ENCODE measurements around the gene OAS2.

DNA sequence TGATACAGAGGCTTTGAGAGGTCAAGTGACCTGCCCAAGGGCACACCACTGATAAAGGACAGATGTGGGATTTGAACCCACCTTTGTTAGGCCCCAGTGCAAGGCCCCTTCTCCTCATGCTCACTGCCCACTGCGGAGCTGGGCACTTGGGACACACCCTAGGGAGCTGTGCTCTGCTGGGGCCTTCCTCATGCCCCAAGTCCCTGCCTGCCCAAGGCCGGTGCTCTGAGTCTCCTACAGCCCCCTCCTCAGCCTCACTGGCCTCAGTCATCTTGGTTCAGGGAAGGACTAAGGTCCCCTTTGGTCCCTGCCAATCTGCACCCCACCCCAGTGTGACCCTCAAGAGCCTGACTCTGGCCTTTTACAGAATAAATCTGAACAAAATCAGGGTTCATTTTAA, 48.0 kb upstream of the OAS2 start:
- TF ChIP-seq POLR2A (IDR thresholded peaks at IDR 0.05) (no peak), CTCF (IDR thresholded peaks at IDR 0.05 in 8 of 11, conservative IDR thresholded peaks at IDR 0.05 in 3 of 11) (no peak), POLR2AphosphoS5 (IDR thresholded peaks at IDR 0.05) (no peak)
